Left lung (tissue), 10 donors: ENCODE results near the gene FBXW8. TPM values are rescaled to one million over a fixed set of nuclear protein-coding genes. Genes with fewer than 3 reads are reported as not detected.

Source experiments
- ATAC-seq: fragments of 200-7000 bp; cut with Tn5 transposase; one replicate; pipeline ENCODE4 v1.9.1; 2020; ENCODE audit warnings: moderate library complexity
- DNase-seq, 4 donors: peaks; one replicate each; pipeline ENCODE4 v3.0.0-alpha.2; 2013 to 2020
- H3K27ac ChIP-seq, 2 donors: fragments of 200-600 bp; sonication (generic) in 1 of 2; one replicate each; pipeline versions ENCODE4 v1.5.0 to v1.8.0; 2020 to 2021
- H3K27me3 ChIP-seq, 2 donors: fragments of 200-600 bp; sonication (generic) in 1 of 2; one replicate each; pipeline versions ENCODE4 v1.5.0 to v1.8.0; 2020 to 2021
- H3K36me3 ChIP-seq, 2 donors: fragments of 200-600 bp; sonication (generic) in 1 of 2; one replicate each; pipeline versions ENCODE4 v1.5.0 to v1.8.0; 2020 to 2021
- H3K4me1 ChIP-seq, 2 donors: fragments of 200-600 bp; one replicate each; pipeline ENCODE4 v1.8.0; 2021
- H3K4me3 ChIP-seq, 2 donors: fragments of 200-600 bp; sonication (generic) in 1 of 2; one replicate each; pipeline versions ENCODE4 v1.5.0 to v1.8.0; 2020 to 2021; ENCODE audit warnings: mild to moderate bottlenecking in 1 of 2
- H3K9me3 ChIP-seq, 2 donors: fragments of 200-600 bp; sonication (generic) in 1 of 2; one replicate each; pipeline versions ENCODE4 v1.5.0 to v1.8.0; 2020 to 2021
- intact Hi-C, 2 donors: fragments of 100-400 bp; cut with DNase I; formaldehyde crosslinking; loops; one replicate each; pipeline versions ENCODE4 v1.11.2 to v1.14.2; 2022
- polyA plus RNA-seq, 6 donors: library from polyadenylated mRNA; unstranded; fragments of 120-200 nt; gene quantifications; one replicate each; pipeline ENCODE4 v1.2.1, GENCODE V29; 2013; ENCODE audit not compliant: insufficient read length in 6 of 6
- total RNA-seq, 2 donors: library from RNA; stranded (reverse); fragmentation: NEBNext Ultra II Directional; extraction: Animal tissue kit (Norgen Biotek cat#: 25700); gene quantifications; one replicate each; pipeline ENCODE4 v1.2.1, GENCODE V29; 2021
- TF ChIP-seq, protein P1 (sequence below), 2 donors: fragments of 200-600 bp; sonication (generic) in 1 of 2; IDR thresholded peaks; one replicate each; pipeline versions ENCODE4 v1.5.0 to v1.8.0; 2021; ENCODE audit warnings: antibody characterized with exemption in 2 of 2
- donor health status: DM: no; HTN: yes; CAD: no.
- donor health status: DM: no; HTN: no; CAD: no.

Gene FBXW8
- total and polyA plus RNA-seq, 8 donors, result 16.0 to 28.4 (median 24.6) TPM

GRCh38 chr12:116996093-116996492, 85.3 kb downstream of the FBXW8 start:
- intact Hi-C loops, result no loop called here
- no peaks in the 10 kb centered on the region for H3K4me1 ChIP-seq
- no peak overlapping the region for H3K27ac ChIP-seq
- DNase-seq, result no peak
- H3K36me3 ChIP-seq, result peaks cover 0 to 7% of the 10 kb centered on the region in 2 donors
- H3K9me3 ChIP-seq, result no peaks in the 10 kb centered on the region
- TF ChIP-seq, protein P1, sequence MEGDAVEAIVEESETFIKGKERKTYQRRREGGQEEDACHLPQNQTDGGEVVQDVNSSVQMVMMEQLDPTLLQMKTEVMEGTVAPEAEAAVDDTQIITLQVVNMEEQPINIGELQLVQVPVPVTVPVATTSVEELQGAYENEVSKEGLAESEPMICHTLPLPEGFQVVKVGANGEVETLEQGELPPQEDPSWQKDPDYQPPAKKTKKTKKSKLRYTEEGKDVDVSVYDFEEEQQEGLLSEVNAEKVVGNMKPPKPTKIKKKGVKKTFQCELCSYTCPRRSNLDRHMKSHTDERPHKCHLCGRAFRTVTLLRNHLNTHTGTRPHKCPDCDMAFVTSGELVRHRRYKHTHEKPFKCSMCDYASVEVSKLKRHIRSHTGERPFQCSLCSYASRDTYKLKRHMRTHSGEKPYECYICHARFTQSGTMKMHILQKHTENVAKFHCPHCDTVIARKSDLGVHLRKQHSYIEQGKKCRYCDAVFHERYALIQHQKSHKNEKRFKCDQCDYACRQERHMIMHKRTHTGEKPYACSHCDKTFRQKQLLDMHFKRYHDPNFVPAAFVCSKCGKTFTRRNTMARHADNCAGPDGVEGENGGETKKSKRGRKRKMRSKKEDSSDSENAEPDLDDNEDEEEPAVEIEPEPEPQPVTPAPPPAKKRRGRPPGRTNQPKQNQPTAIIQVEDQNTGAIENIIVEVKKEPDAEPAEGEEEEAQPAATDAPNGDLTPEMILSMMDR (IDR thresholded peaks at IDR 0.05), result no peak
- no peaks in the 10 kb centered on the region for H3K27me3 ChIP-seq
- no peak overlapping the region for H3K4me3 ChIP-seq
- ATAC-seq, result no peak

- H3K36me3 ChIP-seq, result peaks cover 0 to 8% of the 10 kb centered on the region in 2 donors
- DNase-seq (no peak), ATAC-seq (no peak)
- no peak overlapping the region for H3K4me3 ChIP-seq
- H3K27ac ChIP-seq, result no peak overlapping the region
- no peaks in the 10 kb centered on the region for H3K27me3 ChIP-seq
- H3K4me1 ChIP-seq, result no peaks in the 10 kb centered on the region
- TF ChIP-seq, protein P1 (IDR thresholded peaks at IDR 0.05), result no peak
- no peaks in the 10 kb centered on the region for H3K9me3 ChIP-seq
- intact Hi-C loops, result no loop called here
Observed at GRCh38 chr12:116996621-116997020, 85.9 kb downstream of the FBXW8 start.

DNA sequence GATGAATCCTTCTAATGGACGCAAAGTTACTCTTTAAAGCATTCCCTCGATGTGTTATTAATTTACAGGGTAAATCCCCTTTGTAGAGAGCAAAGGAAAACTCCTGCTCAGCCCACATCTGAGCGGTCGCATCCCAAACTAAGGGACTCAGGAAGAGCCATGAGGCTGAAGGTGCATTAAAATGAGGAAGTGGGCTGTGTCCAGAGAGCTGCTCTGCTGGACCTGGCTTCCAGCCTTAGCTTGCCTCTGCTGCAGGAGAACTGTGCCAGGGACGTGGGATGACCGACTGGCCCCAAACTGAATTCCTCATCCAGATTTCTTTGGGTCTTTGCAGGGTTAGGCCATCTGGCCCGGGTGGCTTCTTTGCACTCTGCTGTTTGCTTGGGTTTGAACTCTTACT, 88.3 kb downstream of the FBXW8 start:
- H3K36me3 ChIP-seq, result peaks cover 0 to 14% of the 10 kb centered on the region in 2 donors
- no peak overlapping the region for H3K27ac ChIP-seq
- intact Hi-C loops, result no loop called here
- no peak for DNase-seq
- TF ChIP-seq, protein P1 (IDR thresholded peaks at IDR 0.05), result no peak
- H3K9me3 ChIP-seq, result no peaks in the 10 kb centered on the region
- ATAC-seq, result no peak
- no peaks in the 10 kb centered on the region for H3K4me1 ChIP-seq
- no peak overlapping the region for H3K4me3 ChIP-seq
- H3K27me3 ChIP-seq, result no peaks in the 10 kb centered on the region

- intact Hi-C loops, result no loop called here
- Histone ChIP-seq H3K27ac (no peak overlapping the region), H3K9me3 (no peaks in the 10 kb centered on the region), H3K27me3 (no peaks in the 10 kb centered on the region), H3K4me3 (no peak overlapping the region), H3K4me1 (no peaks in the 10 kb centered on the region), H3K36me3 (peaks cover 0 to 25% of the 10 kb centered on the region in 2 donors)
- no peak for ATAC-seq
- DNase-seq, result no peak
- TF ChIP-seq, protein P1 (IDR thresholded peaks at IDR 0.05), result no peak
Observed at GRCh38 chr12:117000316-117000715, 89.6 kb downstream of the FBXW8 start.

GRCh38 chr12:117002051-117002817, 91.5 kb downstream of the FBXW8 start:
- TF ChIP-seq, protein P1 (IDR thresholded peaks at IDR 0.05), result no peak
- ATAC-seq, result no peak

More at GRCh38 chr12:117002051-117002817, 91.5 kb downstream of the FBXW8 start:
- H3K9me3 ChIP-seq, result no peaks in the 10 kb centered on the region
- no peaks in the 10 kb centered on the region for H3K4me1 ChIP-seq
- no peak overlapping the region for H3K4me3 ChIP-seq
- H3K36me3 ChIP-seq, result peaks cover 0 to 41% of the 10 kb centered on the region in 2 donors
- peak in 2 of 4 donors; percentile 20 to 35 for DNase-seq
- intact Hi-C loops, result no loop called here
- no peak overlapping the region for H3K27ac ChIP-seq
- H3K27me3 ChIP-seq, result no peaks in the 10 kb centered on the region
